NCI-H774 (cell line): ENCODE results near the gene LGI2.
"Not testable (repeated sequence)": the region's sequence is repeated elsewhere in the genome, so short reads cannot be mapped to it uniquely, and the experiment has no call there.

ENCODE experiments used
- DNase-seq: peaks from one replicate; lab custom pipeline; 2025; lab: John Stamatoyannopoulos, UW

Gene LGI2

GRCh38 chr4:25050370-25051078 is 19.8 kb upstream of the LGI2 start:
- DNase-seq: no peak

- DNase-seq: no peak
Measured at GRCh38 chr4:25043548-25043947, 12.8 kb upstream of the LGI2 start.

- DNase-seq: no peak
Measured at GRCh38 chr4:25033526-25033925, 2.8 kb upstream of the LGI2 start.

- no peak for DNase-seq
Measured at GRCh38 chr4:25032126-25032525, 1.4 kb upstream of the LGI2 start.

- DNase-seq: peak; percentile 30
Measured at GRCh38 chr4:25031077-25031621, 403 bp upstream of the LGI2 start.

- no peak for DNase-seq
Measured at GRCh38 chr4:25029479-25030276, 1.1 kb downstream of the LGI2 start.

GRCh38 chr4:25028851-25029250 is 1.9 kb downstream of the LGI2 start:
- no peak for DNase-seq

- DNase-seq: no peak
Measured at GRCh38 chr4:25022766-25023165, 8.0 kb downstream of the LGI2 start.

GRCh38 chr4:25021216-25021615 is 9.5 kb downstream of the LGI2 start:
- DNase-seq: no peak

GRCh38 chr4:25020236-25020635 is 10.5 kb downstream of the LGI2 start:
- DNase-seq: no peak

- no peak for DNase-seq
Measured at GRCh38 chr4:25019501-25019900, 11.2 kb downstream of the LGI2 start.

GRCh38 chr4:25015012-25015411 is 15.7 kb downstream of the LGI2 start:
- no peak for DNase-seq

GRCh38 chr4:25014662-25014983 is 16.1 kb downstream of the LGI2 start:
- DNase-seq: not testable (repeated sequence)

- DNase-seq: no peak
Measured at GRCh38 chr4:25013756-25014661, 16.7 kb downstream of the LGI2 start.

- no peak for DNase-seq
Measured at GRCh38 chr4:25012655-25013054, 18.1 kb downstream of the LGI2 start.

GRCh38 chr4:25011135-25011866 is 19.4 kb downstream of the LGI2 start:
- DNase-seq: peak; percentile 63

- DNase-seq: no peak
Measured at GRCh38 chr4:25007598-25007997, 23.1 kb downstream of the LGI2 start.

- DNase-seq: no peak
Measured at GRCh38 chr4:25002681-25003080, 28.1 kb downstream of the LGI2 start.

GRCh38 chr4:25001509-25001908 is 29.2 kb downstream of the LGI2 start:
- DNase-seq: no peak

GRCh38 chr4:25000639-25001038 is 30.1 kb downstream of the LGI2 start:
- no peak for DNase-seq

GRCh38 chr4:24999392-25000089 is 31.2 kb downstream of the LGI2 start:
- DNase-seq: no peak
